Breast epithelium (tissue), 4 donors: ENCODE results near the gene CUL7. TPM values are rescaled to one million over a fixed set of nuclear protein-coding genes. Genes with fewer than 3 reads are reported as not detected.
A peak's percentile ranks its signal among the peaks of the same experiment; 100 is the strongest.

Experiments
- DNase-seq, 2 donors: peaks; one replicate each; pipeline ENCODE4 v3.0.0-alpha.2; 2019; ENCODE audit warnings: low spot score in 2 of 2
- H3K27ac ChIP-seq, 2 donors: fragments of 200-600 bp; sonication (generic) in 1 of 2; one replicate each; pipeline ENCODE4 v1.5.1; 2016 to 2019; ENCODE audit warnings: mild to moderate bottlenecking in 1 of 2
- H3K27me3 ChIP-seq, 2 donors: fragments of 200-600 bp; sonication (generic) in 1 of 2; one replicate each; pipeline versions ENCODE4 v1.5.1 to v1.6.0; 2017 to 2019; ENCODE audit warnings: control low read depth in 1 of 2, mild to moderate bottlenecking in 1 of 2
- H3K36me3 ChIP-seq: fragments of 200-600 bp; one replicate; pipeline ENCODE4 v1.5.1; 2019
- H3K4me1 ChIP-seq, 2 donors: fragments of 200-600 bp; sonication (generic); one replicate each; pipeline ENCODE4 v1.5.1; 2016 to 2019; ENCODE audit warnings: control low read depth in 1 of 2
- H3K4me3 ChIP-seq, 3 donors: fragments of 200-600 bp; sonication (generic); 1 replicate in 2 of 3; 2 replicates in 1 of 3; pipeline ENCODE4 v1.5.1; 2016 to 2019; ENCODE audit warnings: mild to moderate bottlenecking in 3 of 3, moderate library complexity in 2 of 3
- H3K9me3 ChIP-seq, 2 donors: fragments of 200-600 bp; sonication (generic) in 1 of 2; one replicate each; pipeline ENCODE4 v1.5.1; 2016 to 2019; ENCODE audit warnings: control low read depth in 1 of 2
- POLR2A ChIP-seq: fragments of 450-650 bp; IDR thresholded peaks from one replicate; pipeline ENCODE4 v1.6.1; 2016; ENCODE audit warnings: antibody characterized with exemption, mild to moderate bottlenecking, moderate library complexity
- POLR2AphosphoS5 ChIP-seq, 3 donors: sonication (generic); formaldehyde crosslinking; IDR thresholded peaks; one replicate each; pipeline ENCODE4 v1.6.1; 2017; ENCODE audit warnings: antibody characterized with exemption in 3 of 3
- intact Hi-C: fragments of 100-400 bp; cut with DNase I; formaldehyde crosslinking; loops from one replicate; pipeline ENCODE4 v1.15.1; 2023; ENCODE audit warnings: low total_unique reads
- total RNA-seq, 3 donors: library from RNA; depleted of rRNA; stranded (reverse); fragments of >200 nt; gene quantifications; one replicate each; pipeline ENCODE4 v1.1.0, GENCODE V29; 2016
- TF ChIP-seq, protein P1 (sequence below), 3 donors: fragments of 450-650 bp; IDR thresholded peaks; one replicate each; pipeline ENCODE4 v1.5.1; 2016 to 2017; ENCODE audit warnings: antibody characterized with exemption in 3 of 3, mild to moderate bottlenecking in 3 of 3, moderate library complexity in 3 of 3

Gene CUL7
- total RNA-seq, 3 donors from 2014 or later, result 12.6 to 21.4 (median 19.3) TPM

DNA sequence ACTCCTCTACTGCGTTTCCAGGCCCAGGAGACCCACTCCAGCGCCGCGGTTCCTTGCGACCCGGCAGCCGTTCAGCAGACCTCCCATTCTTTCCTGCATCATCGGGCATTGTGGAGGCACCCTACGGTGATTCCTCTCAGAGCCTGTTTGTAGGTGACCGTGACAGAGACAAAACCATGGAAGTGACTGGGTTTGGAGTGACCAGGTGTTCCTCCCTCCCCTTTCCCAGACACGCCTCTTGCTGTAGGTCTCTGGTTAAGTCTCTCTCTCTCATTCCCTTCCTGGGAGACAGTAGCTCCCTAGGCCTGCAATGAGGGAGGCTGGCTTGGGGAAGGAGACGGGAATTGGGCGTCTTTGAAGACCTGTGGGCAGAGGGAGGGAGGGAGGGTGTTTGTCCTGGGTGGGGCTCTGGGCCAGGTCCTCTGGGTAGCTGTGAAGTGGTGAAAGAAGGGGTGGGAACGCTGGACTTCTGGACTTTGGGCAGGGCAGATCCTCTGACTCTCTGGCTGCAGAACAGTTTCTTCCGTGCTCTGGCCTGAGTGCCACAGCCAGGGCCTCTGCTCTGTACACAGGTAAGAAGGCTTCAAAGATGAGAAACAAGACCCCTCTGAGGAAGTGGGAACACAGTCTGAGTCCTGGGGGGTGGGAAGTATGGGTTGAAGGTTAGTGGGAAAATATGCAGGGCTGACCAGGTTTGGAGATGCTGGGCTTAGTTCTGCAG lies 6.5 kb upstream of the CUL7 start:
- no peaks in the 10 kb centered on the region for H3K27me3 ChIP-seq
- peak overlapping the region; percentile 77 to 90 (median 81) for H3K4me3 ChIP-seq
- H3K4me1 ChIP-seq, result peaks cover 5 to 10% of the 10 kb centered on the region in 2 donors
- TF ChIP-seq POLR2AphosphoS5 (IDR thresholded peaks at IDR 0.05) (no peak), POLR2A (no peak)
- TF ChIP-seq, protein P1, sequence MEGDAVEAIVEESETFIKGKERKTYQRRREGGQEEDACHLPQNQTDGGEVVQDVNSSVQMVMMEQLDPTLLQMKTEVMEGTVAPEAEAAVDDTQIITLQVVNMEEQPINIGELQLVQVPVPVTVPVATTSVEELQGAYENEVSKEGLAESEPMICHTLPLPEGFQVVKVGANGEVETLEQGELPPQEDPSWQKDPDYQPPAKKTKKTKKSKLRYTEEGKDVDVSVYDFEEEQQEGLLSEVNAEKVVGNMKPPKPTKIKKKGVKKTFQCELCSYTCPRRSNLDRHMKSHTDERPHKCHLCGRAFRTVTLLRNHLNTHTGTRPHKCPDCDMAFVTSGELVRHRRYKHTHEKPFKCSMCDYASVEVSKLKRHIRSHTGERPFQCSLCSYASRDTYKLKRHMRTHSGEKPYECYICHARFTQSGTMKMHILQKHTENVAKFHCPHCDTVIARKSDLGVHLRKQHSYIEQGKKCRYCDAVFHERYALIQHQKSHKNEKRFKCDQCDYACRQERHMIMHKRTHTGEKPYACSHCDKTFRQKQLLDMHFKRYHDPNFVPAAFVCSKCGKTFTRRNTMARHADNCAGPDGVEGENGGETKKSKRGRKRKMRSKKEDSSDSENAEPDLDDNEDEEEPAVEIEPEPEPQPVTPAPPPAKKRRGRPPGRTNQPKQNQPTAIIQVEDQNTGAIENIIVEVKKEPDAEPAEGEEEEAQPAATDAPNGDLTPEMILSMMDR (IDR thresholded peaks at IDR 0.05), result no peak
- intact Hi-C loops, result no loop called here
- H3K36me3 ChIP-seq, result no peaks in the 10 kb centered on the region
- H3K9me3 ChIP-seq, result no peaks in the 10 kb centered on the region
- H3K27ac ChIP-seq, result peak overlapping the region; percentile 93 to 97
- no peak for DNase-seq

DNA sequence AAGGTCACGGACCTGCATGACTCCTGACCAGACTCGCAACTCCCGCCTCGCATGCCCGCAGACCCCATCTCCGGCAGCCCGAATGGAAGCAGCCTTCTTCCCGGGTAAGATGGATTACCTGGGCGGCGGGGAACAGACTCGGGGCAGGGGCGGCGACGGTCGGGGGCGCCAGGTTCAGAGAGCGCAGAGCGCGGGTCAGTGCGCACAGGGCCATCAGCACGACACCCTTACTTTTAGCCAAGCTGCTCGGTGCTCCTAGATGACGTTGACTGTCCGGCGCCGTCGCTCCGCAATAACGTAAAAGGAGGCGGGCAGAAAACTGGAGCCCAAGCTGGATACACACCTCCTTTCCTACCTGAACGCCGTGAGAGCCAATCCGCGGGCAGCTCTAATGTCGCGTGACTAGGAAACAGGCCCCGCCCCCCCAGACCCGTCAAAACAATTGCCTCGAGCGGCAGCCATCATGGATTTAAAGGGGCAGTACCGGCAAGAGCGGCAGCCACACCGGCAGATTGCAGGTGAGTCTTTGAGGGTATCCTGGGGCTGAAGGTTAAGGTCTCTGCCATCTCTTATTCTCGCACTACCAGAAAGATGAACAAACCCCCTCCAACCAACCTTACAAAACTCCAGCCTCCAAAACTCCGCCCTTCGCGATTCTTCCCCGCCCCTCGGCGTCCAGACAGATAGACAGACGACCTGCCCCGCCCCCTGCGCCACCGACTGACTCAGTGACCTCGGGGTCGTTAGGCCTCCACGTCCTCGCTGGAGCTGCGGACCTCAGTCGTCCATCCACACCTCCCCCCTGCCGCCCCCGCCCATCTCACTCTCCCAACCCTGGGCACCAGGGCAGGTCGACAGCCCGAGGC lies 5.8 kb upstream of the CUL7 start, which contains the start of the genes KLC4 and MRPL2:
Gene KLC4 (plus strand): TSS at position 464 of the 866 bp plus-strand sequence. CDS start 1,705 bp downstream, outside the sequence.
Gene MRPL2 (minus strand): TSS at position 267 of the 866 bp plus-strand sequence. CDS start 53 bp downstream, at position 214.
- intact Hi-C loops, result no loop called here
- Histone ChIP-seq H3K9me3 (no peaks in the 10 kb centered on the region), H3K27me3 (no peaks in the 10 kb centered on the region), H3K4me1 (peaks cover 5 to 10% of the 10 kb centered on the region in 2 donors), H3K27ac (peak within 1 kb of the TSS; percentile 93 to 97), H3K4me3 (peak within 1 kb of the TSS; percentile 77 to 90 (median 81)), H3K36me3 (no peaks in the 10 kb centered on the region)
- TF ChIP-seq, protein P1 (IDR thresholded peaks at IDR 0.05), result no peak
- peak; percentile 87 for TF ChIP-seq POLR2A
- TF ChIP-seq POLR2AphosphoS5 (IDR thresholded peaks at IDR 0.05), result peak; percentile 81 to 97 (median 83)
- peak; percentile 98 to 99 for DNase-seq

DNA sequence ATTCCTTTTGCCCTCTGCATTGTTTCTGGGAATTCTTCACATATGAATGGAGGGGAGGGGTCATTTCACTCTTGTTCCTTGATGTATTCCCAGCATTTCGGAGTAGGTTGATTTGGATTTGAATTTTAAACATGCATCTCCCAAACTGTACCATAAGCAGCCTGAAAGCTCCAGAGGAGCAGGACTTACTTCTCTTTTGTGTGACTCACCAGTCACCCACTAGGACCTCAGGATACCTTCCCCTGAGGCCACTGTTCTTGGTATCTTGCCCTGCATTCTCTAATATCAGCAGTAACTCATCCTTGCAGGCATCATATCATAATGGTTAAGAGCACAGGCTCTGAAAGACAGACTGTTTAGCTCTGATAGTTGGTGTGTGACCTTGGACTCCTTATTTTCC lies 4.9 kb upstream of the CUL7 start:
- H3K4me3 ChIP-seq, result peak overlapping the region; percentile 77 to 90 (median 81)
- peaks cover 5 to 10% of the 10 kb centered on the region in 2 donors for H3K4me1 ChIP-seq
- no peaks in the 10 kb centered on the region for H3K9me3 ChIP-seq
- H3K36me3 ChIP-seq, result no peaks in the 10 kb centered on the region
- no peak for DNase-seq
- intact Hi-C loops, result no loop called here
- TF ChIP-seq, protein P1 (IDR thresholded peaks at IDR 0.05), result no peak
- TF ChIP-seq POLR2AphosphoS5 (IDR thresholded peaks at IDR 0.05) (no peak), POLR2A (no peak)
- H3K27ac ChIP-seq, result peak overlapping the region; percentile 93 to 97
- H3K27me3 ChIP-seq, result no peaks in the 10 kb centered on the region

DNA sequence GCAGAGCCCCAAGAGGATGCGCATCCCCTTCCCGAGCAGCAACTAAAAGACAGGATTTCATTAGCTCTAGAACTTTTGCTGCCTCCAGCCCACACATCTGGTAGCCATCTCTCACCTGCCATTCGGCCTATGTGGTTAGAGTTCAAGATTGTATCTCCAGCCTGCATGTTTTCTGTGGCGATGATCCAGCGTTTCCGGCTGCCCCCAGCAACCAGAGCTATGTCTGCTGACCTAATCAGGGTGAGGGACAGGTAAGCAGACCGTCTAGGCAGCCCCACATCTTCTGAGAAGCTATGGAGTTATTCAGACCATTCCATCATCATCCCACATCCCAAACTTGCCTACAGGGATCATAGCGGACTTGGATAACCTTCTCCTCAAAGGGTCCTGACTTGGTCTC lies 2.3 kb upstream of the CUL7 start:
- TF ChIP-seq POLR2A (no peak), POLR2AphosphoS5 (IDR thresholded peaks at IDR 0.05) (no peak)
- TF ChIP-seq, protein P1 (IDR thresholded peaks at IDR 0.05), result no peak
- no peak for DNase-seq
- no peaks in the 10 kb centered on the region for H3K27me3 ChIP-seq
- H3K4me1 ChIP-seq, result peaks cover 5 to 19% of the 10 kb centered on the region in 2 donors
- no peak overlapping the region for H3K27ac ChIP-seq
- H3K9me3 ChIP-seq, result no peaks in the 10 kb centered on the region
- H3K4me3 ChIP-seq, result no peak overlapping the region
- no peaks in the 10 kb centered on the region for H3K36me3 ChIP-seq
- intact Hi-C loops, result no loop called here
